Endometrium (tissue), 2 donors: ENCODE data around the gene ADAMTS16.

Experiments
- FAIRE-seq: peaks from 2 replicates; lab custom pipeline; 2012; peaks lifted over from hg19 to GRCh38; lab: Jason Lieb, UNC
- donor health status: control.
- donor health status: control.

ADAMTS16 gene

DNA sequence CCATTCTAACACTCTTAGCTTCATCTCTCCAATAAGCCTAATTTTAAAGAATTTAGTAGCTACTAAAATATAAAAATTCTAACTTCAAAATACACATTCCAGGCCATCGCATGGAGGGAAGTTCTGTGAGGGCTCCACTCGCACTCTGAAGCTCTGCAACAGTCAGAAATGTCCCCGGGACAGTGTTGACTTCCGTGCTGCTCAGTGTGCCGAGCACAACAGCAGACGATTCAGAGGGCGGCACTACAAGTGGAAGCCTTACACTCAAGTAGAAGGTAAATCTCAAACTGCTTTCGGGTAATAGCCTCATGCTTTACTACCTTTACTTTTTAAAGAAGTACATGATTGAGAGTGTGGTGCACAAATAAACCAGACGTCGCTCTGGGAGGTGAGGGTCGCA, 94.8 kb downstream of the ADAMTS16 start:
- FAIRE-seq: no peak

DNA sequence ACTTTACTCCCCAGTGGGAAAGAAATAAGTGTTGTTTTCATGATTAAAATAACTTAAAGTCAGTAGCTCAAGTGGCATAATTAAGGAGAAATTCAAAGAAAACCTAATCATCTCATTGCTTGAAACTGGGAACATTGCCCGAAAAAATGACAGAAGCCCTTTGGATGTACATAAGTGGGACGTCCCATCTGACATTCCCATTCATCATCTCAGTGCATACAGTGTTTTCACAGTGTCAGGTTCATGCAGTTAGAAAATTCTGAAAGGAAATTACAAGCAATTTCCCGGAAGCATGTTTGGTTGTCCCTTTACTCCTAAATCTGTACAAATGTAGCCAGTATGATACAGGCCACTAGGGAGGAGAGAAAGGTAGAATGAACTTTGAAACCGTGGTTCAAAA, 95.6 kb downstream of the ADAMTS16 start:
- no peak for FAIRE-seq

DNA sequence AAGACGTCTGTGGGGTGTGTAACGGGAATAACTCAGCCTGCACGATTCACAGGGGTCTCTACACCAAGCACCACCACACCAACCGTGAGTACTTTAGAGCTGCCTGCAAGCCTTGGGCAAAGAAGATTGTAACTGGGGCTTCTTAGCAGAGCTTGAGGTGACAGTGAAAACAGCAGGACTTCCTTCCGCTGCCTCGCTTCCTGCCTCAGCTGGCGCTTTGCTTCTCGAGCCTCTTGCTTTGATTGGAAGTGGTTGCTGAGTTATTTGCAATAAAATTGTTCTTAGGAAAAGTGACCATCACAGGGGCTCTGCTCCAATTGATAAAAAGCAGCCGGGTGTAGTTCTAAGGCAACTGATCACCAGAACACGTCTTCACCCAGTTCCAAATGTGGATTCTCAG, 99.1 kb downstream of the ADAMTS16 start:
- FAIRE-seq: no peak

DNA sequence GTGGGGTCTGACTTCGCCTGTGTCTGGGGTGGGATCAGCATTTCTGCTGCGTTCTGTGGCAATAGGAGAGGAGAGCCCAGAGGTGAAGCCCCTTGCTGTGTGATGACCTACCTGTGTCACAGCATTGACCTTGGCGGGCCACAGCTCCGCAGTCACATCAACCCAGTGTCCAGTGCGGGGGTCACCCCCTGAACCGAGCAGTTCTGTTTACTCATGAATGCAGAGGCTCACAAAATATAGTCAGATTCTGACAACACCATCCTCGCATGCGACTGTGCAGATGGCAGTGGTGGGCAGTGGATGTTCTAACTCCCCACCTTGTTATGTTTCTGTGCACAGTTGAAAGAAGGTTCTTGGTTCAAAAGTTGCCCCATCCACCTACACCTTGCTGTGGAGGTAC, 100.1 kb downstream of the ADAMTS16 start:
- no peak for FAIRE-seq

DNA sequence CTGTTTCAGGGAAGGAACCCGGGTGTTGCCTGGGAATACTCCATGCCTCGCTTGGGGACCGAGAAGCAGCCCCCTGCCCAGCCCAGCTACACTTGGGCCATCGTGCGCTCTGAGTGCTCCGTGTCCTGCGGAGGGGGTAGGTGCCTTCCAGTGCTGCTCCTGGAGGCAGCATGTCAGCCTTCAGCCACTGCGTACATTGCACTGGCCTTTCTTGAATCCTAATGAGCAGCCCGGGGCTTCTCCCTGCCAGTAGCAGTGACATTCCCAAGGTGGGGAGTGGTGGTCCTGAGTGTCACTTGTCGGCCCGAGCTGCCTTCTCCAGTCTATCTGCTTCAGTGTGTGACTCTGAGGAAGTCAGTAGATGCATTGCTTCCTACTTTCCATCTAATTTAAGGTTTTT, 101.9 kb downstream of the ADAMTS16 start:
- FAIRE-seq: no peak

DNA sequence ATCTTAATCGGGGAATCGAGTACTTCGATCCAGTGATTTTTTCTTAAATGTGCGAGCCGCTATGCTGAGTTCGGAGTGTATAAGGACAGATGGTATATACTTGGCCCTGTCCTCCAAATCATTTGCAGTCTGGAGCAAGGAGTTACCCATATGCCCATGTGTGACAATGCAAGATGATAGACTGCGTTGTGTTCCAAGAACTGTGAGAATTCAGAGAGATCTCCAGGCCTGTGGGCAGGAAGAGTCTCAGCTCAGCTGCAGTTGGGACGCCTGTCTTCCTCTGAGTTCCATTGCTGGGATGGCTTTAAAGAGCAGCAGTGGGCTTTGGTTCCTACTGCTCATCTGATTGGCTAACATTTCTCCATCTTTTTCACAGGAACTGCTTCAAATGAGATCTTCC, 106.6 kb downstream of the ADAMTS16 start:
- no peak for FAIRE-seq

DNA sequence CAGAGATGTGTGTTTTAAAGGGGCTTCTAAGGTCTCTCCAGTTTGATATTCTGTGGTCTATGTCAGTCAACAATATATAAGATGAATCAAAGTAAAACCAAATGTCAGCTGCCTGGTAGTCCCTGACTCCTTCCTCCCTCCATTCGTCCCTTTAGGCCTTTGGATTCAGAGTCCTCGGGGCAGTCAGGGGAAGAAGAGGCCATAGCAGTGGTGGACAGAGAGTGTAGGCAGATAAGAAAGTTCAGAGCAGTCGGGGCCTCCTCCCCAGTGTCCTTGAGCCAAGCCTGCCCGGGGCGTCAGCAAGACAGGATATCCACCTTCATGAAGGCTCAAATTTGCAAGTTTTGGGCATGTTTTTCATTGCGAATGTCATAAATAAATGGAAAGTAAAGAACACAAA, 110.6 kb downstream of the ADAMTS16 start:
- no peak for FAIRE-seq

DNA sequence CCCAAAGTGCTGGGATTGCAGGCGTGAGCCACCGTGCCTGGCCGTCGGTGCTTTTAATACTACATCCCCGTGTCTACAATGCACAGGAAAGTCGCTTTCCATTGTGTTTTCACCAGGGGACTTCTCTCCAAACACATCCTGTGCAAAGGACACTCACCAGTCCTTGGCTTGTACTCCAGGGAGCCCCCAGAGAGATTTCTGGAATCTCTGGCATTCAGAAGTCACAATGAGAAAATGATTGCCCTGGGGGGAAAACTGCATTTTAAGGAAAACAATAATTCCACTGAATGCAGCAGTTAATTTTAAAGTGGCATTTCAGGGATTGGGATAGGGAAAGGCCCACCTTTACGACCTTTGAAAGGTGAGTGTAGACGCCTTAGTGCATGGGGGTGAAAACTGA, 112.0 kb downstream of the ADAMTS16 start:
- no peak for FAIRE-seq

DNA sequence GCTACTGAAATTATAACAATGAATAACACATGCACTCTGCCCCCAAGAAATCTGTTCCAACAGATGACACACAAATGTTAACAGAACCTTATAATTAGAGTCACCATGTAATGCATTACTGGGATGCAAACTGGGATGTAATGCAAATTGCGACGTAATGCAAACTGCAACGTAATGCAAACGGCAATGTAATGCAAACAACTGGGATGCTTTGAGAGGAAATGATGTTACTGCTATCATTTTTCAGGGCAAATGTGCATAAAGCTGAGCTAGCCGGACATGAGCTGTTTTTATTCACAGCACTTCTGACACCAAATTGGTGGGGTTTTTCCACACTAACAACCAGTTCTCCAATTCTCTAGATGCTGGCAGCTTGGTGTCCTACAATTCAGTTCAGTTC, 117.2 kb downstream of the ADAMTS16 start:
- FAIRE-seq: no peak

DNA sequence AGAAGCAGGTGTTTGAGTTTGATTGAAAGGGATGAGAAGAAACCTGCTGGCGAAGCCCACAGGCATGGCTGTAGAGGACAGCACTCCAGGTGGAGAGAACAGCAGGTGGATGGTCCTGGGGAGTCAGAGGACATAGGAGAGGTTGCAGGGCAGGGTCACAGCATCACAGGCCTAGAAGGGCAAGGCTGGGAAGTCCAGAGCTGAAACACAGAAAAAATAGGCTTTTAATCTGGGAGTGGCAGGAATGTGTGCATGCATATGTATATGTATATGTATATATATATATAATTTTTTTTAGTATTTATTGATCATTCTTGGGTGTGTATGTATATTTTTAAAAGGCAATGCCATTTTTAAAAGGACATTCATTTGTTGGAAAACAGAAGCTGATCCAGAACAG, 118.4 kb downstream of the ADAMTS16 start:
- FAIRE-seq: no peak

DNA sequence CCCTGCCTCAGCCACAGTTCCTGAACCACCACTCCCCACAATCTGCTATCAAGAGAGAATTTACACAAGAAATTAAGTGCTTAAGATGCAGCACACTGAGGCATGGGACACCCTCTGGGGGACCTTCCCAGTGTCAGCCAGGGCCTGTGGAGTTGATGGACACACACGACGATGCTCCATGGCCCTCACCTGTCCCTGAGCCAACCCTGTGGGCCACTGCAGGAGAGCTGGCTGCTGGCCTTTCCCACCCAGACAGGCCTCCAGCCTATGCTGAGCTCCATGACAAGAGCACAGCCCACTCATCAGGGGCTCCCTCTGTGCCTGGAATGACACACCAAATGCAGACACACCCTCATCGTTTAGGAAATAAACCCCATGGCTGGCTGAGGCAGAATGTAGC, 124.6 kb downstream of the ADAMTS16 start:
- FAIRE-seq: no peak

DNA sequence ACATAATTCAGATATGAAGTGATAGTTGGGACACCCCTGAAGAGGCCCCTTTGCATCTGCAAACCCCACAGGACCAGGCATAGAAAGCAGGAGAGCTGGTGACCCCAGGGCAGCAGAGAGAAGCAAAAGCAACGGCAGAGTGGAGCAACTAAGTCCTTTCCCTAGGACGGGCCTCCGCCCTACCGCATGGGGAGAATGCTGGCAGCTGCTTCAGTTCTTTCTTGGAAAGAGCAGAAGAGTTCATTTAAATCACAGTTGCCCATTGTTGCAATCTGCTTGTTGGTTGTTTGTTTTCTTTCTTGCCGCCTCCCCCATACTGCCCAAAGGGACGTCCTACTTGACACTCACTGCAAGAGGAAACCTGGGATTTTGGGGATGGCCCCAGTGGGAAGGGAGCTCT, 126.2 kb downstream of the ADAMTS16 start:
- FAIRE-seq: no peak

DNA sequence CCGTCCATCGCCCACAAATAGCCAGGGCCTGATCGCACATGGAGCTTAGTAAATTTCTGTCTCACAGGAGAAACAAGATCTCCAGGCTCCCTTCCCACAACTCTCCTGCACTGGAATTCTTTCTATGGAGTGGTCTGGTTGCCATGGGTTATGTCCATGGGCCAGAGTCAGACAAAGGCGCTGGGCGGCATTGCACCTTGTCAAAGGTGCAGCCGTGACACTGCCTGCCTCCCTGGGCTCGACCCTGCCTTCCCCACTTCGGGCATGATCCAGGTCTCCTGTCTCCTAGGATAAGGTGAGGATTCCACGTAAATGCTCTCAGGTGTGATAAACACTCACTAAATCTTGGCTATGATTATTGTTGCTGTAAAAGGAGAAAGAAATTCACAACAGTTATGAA, 130.0 kb downstream of the ADAMTS16 start:
- FAIRE-seq: no peak

DNA sequence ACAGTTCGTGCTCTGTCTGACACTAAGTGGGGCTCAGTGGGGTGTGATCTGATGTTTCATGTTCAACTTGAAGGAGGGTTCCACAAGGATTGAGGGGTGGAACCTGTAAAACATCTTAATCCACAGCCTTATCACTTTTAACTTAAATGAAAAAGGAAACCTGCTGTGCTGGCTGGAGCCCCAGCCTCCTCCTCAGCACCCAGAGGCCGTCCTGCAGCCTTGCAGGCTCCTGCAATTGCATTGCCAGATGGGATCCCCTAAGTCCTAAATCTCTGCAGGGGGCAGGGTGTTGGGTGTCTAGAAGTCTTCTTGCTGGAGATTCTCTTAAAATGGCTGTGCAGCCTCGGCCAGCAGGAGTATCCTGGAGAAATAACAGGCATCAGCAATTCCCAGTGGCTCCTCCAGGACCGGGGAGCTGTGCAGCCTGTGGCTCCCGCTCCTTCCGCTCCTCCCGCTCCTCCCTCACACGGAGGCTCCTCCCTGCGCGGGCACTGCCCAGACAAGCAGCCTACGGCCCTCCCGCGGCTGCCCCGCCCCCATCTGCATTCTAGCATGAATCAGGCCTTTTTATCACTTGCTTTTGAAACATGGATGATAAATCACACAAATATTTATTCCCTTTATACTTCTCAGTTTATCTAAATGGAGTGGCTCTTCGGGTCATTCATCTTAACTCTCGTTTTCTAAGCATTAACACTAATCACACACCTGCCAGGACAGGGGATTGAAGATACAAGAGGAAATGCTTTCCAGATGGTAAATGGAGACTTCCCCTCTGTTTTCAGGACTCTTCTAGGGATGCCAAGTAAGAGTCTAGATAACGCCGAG, 131.0 kb downstream of the ADAMTS16 start:
- no peak for FAIRE-seq

DNA sequence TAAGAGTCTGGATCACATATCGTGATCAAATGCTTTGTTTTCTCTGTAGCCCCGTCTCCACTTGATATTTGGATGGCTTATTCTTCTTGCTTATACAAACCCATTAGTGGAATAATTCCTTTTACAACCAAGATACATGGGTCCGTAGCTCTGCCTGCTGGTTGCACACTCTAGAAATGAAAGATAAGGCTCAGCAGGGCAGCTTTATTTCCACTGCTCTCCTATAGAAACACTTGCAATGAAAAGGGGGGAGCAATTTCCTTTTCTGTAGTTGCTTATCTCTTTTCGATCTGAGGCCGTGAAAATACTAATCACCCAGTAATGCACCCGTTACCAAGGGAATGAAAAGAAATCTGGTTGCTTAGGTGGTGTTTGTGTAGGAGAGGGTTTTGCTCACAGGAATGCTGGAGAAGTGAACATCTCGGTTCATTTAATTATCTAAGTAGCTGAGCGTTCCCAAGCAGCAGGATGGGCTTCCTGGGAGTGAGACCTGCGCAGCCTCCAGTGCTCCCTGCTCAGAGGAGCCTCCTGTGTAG, 131.7 kb downstream of the ADAMTS16 start:
- FAIRE-seq: no peak

DNA sequence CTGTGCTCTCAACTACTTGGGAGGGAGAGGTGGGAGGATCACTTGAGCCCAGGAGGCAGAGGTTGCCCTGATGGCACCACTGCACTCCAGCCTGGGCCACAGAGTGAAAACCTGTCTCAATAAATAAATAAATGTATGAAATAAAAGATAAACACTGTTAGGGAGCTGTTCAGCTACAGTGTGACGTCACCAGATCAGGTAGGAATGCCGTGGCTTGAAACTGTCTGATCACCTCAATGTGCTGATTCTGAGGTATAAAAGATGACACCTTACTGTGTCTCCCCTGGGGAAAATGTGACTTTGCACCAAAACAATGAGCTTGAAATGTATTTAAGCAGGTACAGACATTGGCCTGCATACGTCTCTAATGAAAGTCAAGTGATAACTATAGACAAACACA, 133.3 kb downstream of the ADAMTS16 start:
- FAIRE-seq: no peak

DNA sequence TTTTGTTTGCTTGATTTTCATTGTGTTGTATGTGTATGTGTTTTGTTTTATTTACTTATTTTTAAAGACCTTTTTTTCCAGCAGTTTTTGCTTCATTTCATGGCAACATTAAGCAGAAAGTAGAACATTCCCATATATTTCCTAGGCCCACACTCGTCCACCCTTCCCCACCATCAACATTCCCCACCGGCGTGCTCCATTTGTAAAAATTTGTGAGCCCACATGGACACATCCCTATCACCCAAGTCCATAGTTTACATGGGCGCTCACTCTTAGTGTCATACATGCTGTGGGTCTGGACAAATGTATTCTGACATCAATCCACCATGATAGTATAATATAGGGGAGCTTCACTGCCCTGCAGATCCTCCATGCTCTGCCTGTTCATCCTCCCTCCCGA, 133.8 kb downstream of the ADAMTS16 start:
- no peak for FAIRE-seq

DNA sequence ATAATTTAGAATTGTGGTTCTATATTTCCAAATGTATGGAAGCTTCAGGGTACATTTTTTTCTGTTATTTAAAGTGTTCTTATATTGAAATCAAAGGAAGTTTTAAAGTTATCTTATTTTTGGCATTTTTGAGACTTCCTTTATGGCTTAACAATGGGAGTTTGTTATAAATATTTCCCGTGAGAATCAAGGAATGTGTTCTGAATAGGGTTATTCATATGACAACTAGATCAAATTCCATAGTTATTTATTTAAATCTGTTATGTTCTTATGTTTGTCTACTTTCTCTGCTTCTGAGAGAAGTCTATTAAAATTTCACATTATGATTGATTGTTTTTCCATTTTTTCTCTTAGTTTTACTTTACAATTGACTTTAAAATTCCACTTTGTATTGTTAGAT, 135.1 kb downstream of the ADAMTS16 start:
- FAIRE-seq: peak; percentile 48

DNA sequence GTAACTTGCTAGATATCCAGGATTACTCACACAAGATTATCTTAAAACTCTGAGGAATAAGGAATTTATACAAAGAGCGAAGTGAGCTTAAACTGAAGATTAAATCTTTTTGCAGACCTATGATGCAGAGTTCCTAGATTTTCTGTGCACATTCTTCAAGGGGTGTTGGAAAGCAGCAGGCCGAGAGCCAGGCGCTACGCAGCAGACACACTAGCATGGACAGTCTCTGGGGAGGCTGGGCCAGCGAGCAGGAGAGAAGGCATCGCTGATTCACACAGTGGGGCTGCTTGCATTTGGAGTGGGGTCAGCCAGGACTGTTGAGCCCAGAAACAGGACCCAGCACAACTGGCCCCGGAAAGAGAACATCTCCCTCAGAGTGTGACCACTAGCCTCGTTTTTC, 136.3 kb downstream of the ADAMTS16 start:
- FAIRE-seq: no peak

DNA sequence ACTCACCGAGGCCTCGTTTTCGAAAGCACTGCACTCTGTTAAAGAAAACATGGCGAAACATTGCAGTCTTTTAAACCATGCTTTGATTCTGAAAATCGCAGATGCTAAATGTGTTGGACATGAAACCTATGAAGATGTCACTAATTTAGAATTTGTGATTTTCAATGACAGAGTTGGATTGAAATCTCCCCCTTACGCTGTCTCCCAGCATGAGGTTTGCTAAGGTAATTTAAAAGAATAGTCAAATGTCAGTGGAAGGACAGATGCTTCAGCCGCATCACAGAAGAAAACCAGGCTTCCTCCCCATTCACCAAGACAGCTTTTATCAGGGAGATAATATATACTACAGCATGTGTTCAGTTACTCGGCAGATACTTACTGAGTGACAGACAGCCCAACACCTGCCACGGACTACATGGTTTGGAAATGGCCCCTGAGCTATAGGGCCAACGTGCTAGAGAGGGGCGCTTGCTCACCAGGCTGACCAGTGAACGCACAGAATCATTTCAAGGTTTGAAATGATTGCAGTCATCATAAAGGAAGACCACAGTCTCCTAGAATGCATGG, 136.9 kb downstream of the ADAMTS16 start:
- FAIRE-seq: no peak

DNA sequence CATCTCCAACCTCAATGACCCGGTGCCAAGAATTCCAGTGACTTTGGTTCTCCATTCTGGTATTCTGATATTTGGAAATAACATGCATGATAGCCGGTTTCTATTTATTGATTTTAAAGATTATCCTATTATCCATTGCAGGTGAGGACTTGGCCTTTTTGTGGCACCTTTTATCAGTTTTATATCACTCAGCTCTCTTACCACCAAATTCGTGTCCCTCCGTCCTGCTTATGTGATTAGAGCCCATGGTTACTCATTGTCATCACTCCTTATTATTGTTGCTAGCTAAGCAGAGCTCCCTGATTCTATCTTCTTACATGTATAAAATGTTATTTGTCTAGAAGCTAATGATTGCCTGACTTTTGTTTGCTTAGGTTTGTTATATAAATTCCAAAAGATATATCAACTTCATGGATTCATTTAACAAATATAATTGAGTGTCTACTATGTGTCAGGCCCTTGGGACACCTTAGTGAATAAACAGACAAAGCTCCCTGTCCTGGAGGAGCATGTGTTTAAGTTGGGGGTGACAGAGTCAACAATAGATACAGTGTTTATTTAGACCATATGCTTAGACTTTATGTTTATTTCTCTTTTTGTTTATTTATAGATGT, 138.2 kb downstream of the ADAMTS16 start:
- FAIRE-seq: no peak

DNA sequence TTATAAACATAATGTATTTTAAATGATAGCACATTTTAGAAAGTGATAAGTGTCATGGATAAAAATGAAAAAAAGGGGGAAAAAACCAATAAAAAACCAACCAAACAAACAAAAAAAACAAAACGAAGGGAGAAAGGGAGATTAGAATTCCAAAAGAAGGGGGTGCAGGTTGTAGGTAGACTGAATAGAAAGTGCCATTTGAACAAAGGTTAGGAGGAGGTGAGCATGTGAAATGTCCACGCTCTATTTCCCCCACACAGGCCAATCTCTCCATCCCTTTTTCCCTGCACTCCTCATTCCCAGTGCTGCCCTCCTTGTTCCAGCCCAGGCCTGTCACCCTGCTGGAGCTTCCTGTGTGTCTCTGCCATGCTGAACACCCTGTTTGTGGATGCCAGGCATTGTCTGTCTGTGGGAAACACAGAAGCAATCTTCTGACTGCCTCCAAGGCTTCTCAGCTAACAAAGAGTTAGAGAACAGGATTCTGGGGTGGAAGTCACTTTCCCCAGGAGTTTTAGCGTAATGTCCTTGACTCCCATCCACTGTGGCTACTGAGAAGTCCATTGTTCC, 138.8 kb downstream of the ADAMTS16 start:
- no peak for FAIRE-seq

DNA sequence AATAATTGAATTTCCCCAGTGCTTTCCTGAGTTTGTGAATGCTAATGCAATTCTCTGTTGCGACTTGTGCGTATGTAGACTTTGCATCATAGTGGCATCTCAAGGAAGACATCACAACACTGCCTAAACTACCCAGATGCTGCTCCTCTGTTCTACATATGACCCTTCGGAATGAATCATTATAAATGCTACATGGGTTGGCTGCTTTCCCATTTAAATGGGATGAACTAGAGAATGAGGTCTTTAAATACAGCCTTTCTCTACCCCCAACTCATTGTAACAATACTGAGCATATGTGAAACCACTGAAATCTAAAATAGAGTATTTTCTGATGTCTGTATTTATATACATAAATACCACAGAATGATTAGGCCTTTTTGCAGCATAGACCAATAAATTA, 145.8 kb downstream of the ADAMTS16 start:
- no peak for FAIRE-seq
